HG03354 (cell line): ENCODE measurements around the gene USP53.
"Not testable (repeated sequence)": the region's sequence is repeated elsewhere in the genome, so short reads cannot be mapped to it uniquely, and the experiment has no call there.

Experiments used
- ATAC-seq: cut with Tn5 transposase; IDR thresholded peaks from one replicate; pipeline ENCODE4 v1.9.1; 2021; ENCODE audit warnings: mild to moderate bottlenecking; ENCODE audit not compliant: unreplicated experiment, poor library complexity, severe bottlenecking

The USP53 gene

GRCh38 chr4:119212234-119212963 lies at the start of gene USP53:
Gene USP53, plus strand, starts transcription at chr4:119212713. Its CDS starts 27,047 bp downstream, at chr4:119239760.
- peak; percentile 89 for ATAC-seq

DNA sequence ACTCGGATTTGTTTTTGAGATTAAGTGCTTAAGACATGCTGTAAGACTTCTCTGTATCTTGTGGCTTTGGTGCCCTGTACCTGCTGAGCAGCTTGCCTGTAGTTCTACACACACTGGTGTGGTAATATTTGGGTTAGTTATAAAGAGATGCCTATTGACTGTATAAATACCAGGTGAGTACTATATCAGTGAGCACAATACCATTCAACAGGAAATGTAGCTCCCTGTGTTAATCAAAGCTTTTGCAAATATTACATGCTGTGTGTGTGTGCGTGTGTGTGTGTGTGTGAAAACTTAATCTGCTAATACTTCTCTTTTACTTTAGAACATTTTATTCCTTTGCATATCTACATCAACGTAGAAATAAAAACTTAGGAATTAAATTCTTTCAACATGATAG lies 46.7 kb upstream of the USP53 start:
- no peak for ATAC-seq

- no peak for ATAC-seq
Measured at GRCh38 chr4:119170195-119170594, 42.3 kb upstream of the USP53 start.

DNA sequence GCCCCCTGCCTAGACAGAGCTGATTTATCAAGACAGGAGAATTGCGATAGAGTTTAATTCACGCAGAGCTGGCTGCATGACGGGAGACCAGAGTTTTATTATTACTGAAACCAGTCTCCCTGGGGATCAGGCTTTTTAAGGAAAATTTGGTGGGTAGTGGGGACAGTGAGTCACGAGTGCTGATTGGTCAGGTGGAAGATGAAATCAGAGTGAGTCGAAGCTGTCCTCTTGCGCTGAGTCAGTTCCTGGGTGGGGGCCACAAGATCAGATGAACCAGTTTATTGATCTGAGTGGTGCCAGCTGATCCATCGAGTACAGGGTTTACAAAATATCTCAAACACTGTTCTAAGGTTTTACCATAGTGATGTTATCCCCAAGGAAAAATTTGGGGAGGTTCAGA lies 40.3 kb upstream of the USP53 start:
- ATAC-seq: no peak

GRCh38 chr4:119173729-119174361 lies 38.7 kb upstream of the USP53 start:
- not testable (repeated sequence) for ATAC-seq

DNA sequence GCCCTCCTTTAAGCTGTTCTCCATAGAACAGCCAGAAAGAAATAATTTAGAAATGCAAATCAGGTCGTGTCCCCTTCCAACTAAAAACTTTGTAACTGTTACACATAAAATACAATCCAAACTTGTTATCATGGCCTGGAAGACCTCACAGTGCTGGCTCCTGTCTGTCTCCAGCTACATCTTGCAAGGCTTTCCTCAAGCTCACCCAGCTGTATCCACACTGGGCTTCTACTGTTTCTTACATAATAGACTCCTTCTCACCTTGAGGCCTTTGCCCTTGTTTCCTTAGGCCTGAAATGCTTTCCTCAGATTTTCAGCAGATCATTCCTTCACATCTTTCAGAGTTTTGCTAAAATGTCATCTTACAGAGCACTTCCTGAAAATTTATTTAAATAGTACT lies 33.5 kb upstream of the USP53 start:
- ATAC-seq: no peak

DNA sequence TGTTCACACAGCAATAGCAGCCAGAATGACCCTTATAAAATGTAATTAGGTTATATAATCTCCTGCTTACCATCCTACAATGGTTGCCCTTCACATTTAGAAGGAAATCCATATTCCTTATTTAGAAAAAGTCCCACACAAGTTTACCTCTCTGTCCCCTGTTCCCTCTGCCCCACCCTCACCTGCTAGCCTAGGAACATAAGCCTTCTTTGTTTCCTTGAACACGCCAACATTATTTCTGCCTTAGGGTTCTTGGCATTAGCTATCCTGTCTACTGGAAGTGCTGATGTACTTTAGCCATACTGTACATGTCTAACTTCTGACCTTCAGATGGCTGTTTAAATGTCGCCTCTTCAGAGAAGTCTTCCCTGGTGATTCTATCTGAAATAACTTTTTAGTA lies 28.4 kb upstream of the USP53 start:
- ATAC-seq: no peak

- no peak for ATAC-seq
Measured at GRCh38 chr4:119189638-119190037, 22.9 kb upstream of the USP53 start.

DNA sequence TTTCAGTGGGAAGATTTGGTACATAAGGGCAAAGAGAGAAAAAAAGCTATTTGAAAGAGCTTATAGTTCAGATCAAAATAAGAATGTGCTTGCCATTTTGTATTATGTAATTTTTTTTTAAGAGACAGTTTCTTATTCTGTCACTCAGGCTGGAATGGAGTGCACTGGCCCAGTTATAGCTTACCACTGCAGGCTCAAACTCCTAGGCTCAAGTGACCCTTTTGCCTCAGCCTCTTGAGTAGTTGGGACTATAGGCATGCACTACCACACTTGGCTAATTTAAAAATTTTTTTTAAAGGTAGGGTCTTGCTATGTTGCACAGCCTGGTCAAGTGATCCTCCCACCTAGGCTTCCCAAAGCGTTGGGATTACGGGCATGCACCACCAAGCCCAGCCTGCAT lies 22.2 kb upstream of the USP53 start:
- ATAC-seq: no peak

DNA sequence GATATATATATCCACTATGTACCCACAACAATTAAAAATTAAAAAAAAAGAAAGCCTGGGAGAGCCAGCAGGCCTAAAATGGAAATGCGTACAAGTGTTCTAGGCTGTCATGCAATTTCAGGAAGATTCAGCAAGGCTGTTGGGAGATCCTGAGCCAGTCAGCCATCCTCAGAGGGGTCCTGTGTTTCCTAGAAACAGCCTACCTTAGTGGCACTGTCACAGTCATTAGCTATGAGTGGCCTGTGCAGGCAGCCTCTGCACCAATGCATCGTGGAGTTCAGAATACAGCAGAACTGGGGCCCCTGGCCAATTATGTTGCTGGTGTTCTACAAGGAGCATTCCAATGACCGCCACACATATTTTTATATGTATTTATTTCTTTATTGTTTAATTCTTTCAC lies 21.0 kb upstream of the USP53 start:
- ATAC-seq: no peak

DNA sequence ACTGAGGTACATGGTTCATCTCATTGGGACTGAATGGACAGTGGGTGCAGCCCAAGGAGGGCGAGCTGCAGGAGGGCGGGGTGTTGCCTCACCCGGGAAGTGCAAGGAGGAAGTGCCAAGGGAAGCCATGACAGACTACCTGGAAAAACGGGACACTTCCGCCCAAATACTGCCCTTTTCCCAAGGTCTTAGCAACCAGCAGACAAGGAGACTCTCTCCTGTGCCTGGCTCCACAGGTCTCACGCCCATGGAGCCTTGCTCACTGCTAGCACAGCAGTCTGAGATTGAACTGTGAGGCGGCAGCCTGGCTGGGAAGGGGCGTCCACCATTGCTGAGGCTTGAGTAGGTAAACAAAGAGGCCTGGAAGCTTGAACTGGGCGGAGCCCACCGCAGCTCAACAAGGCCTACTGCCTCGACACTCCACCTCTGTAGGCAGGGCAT lies 14.7 kb upstream of the USP53 start:
- no peak for ATAC-seq

DNA sequence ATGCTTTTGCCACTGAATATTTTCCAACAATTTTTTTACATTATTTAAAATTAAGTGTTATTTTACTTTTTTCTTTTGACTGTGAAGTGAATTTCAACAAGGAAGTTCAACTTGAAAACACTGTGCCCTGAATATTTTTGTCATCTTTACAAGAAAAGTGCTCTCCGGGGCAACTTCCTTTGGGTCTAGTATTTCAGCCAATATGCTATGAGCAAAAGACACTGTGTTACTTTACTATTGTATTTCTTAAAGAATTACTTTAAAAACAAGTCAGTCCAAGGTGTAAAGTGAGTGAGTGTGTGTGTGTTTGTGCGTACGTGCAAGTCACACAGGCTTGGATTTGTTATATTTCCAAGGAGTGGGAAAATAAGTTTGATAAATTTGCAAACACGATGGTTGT lies 7.6 kb upstream of the USP53 start:
- no peak for ATAC-seq

GRCh38 chr4:119205690-119206089 lies 6.8 kb upstream of the USP53 start:
- no peak for ATAC-seq

- no peak for ATAC-seq
Measured at GRCh38 chr4:119206178-119206577, 6.3 kb upstream of the USP53 start.

GRCh38 chr4:119207051-119207450 lies 5.5 kb upstream of the USP53 start:
- ATAC-seq: no peak

DNA sequence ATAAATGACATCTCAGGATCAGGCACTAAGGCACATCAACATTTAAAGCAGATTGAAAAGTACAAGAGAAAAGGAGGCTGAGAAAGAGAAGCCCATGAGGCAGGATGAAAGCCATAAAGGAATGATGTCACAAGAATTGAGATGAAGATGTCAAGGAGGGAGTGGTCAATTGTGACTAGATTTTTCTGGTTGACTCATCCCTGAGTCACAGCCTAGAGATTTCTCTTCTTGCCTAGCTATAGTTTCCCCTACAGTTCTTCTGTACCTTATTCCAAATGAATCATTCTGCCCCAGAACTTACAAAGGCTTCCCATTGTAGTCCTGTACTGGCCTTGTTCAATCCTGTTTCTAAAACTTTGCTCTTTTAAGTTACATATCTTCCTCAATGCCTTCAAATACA lies 3.4 kb upstream of the USP53 start:
- ATAC-seq: no peak

DNA sequence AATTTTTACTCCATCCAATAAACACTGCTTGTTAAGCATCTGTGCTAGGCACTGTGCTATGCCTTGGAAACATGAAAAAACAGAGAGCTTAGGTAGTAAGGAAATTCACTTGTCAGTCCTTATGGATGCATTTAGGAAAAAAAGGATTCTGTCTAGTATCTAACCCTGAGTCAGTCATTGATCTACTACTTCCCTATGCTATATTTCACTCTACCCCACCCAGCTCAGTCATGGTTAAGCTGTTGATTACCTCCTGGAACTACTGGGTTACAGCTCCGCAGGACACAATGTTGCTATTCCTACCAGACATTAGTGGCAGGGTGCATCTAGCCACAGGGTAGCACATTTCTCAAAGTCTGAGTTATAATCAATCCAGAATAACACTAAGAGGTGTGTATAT lies 2.9 kb upstream of the USP53 start:
- ATAC-seq: no peak

DNA sequence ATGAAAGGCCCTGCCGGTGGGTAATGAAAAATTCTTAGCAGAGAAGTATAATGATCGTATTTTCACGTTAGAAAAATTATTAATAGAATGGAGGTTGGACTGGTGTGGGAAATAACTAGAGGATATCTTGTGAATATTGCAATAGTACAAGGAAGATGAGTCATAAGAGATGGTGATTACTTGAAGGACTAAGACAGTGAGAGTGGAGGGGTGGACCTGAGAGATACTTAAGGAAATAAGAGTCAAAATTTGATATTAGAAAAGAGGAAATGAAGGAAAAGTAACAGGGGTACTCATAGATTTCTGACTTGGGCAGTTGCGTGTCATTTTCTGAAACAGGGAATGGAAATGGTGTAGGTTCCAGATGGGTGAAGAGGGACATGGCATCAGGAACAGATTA lies 1.7 kb upstream of the USP53 start:
- no peak for ATAC-seq

GRCh38 chr4:119211867-119212233 lies 663 bp upstream of the USP53 start:
- peak; percentile 21 for ATAC-seq

GRCh38 chr4:119212964-119213606 lies 572 bp downstream of the USP53 start:
- peak; percentile 60 for ATAC-seq

DNA sequence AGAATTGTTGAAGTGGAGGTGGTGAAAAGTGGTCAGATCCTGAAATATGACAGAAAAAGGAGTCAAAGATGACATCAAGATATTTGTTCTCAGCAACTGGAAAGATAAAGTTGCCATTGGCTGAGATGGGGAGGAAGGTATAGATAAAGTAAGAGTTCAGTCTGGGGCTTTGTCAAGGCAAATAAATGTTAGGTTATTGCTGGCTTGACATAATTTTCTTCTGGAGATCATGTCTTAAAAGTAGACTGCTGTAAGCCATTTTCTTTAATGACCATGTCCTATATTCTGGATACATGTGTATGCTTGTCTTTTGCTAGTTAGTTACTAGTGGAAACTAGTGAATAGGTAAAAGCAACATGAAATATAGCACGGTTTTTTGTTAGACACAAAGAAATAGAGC lies 5.6 kb downstream of the USP53 start:
- no peak for ATAC-seq
